CD8-positive, alpha-beta memory T cell (primary cell): ENCODE results near the gene TMCC2. TPM values are rescaled to one million over a fixed set of nuclear protein-coding genes. Genes with fewer than 3 reads are reported as not detected.

Experiments
- CTCF ChIA-PET: fragments of 350-600 bp; sonication (Branson Sonifier 250); formaldehyde crosslinking; loops from one replicate; lab custom pipeline; 2021; ENCODE audit warnings: antibody characterized with exemption; lab: Charles Lee
- POLR2A ChIA-PET: fragments of 350-600 bp; sonication (Branson Sonifier 250); formaldehyde crosslinking; loops from one replicate; lab custom pipeline; 2021; ENCODE audit warnings: antibody characterized with exemption; lab: Charles Lee
- DNase-seq, 5 donors: peaks; one replicate each; pipeline versions ENCODE4 v3.0.0 to v3.0.0-alpha.2; 2020 to 2022; ENCODE audit warnings: mixed read lengths in 1 of 5
- H3K27ac ChIP-seq: one replicate; pipeline ENCODE4 v1.7.0; 2013; ENCODE audit warnings: low read depth, mild to moderate bottlenecking, low read length, moderate library complexity
- H3K27me3 ChIP-seq: 2 replicates; pipeline ENCODE4 v1.7.0; 2013; ENCODE audit warnings: low read length, mild to moderate bottlenecking; ENCODE audit not compliant: insufficient read depth, poor library complexity, severe bottlenecking
- H3K36me3 ChIP-seq: 2 replicates; pipeline ENCODE4 v1.7.0; 2013; ENCODE audit warnings: mild to moderate bottlenecking, low read length, moderate library complexity; ENCODE audit not compliant: insufficient read depth
- H3K4me1 ChIP-seq: 2 replicates; pipeline ENCODE4 v1.7.0; 2013; ENCODE audit warnings: mild to moderate bottlenecking, low read length, moderate library complexity; ENCODE audit not compliant: insufficient read depth
- H3K4me3 ChIP-seq: 2 replicates; pipeline ENCODE4 v1.7.0; 2013; ENCODE audit warnings: mild to moderate bottlenecking, low read length
- H3K9me3 ChIP-seq: 2 replicates; pipeline ENCODE4 v1.7.0; 2013; ENCODE audit warnings: mild to moderate bottlenecking, low read length
- H3K27ac Mint-ChIP-seq, 8 donors: one replicate each; pipeline ENCODE4 v1.8.0; 2020 to 2021; ENCODE audit warnings: mixed read lengths in 8 of 8, mild to moderate bottlenecking in 6 of 8, inconsistent platforms in 3 of 8, moderate library complexity in 3 of 8
- H3K27me3 Mint-ChIP-seq, 2 donors: one replicate each; pipeline ENCODE4 v1.8.0; 2020 to 2021; ENCODE audit warnings: mixed read lengths in 2 of 2, mild to moderate bottlenecking in 1 of 2, moderate library complexity in 1 of 2
- H3K36me3 Mint-ChIP-seq, 3 donors: one replicate each; pipeline ENCODE4 v1.8.0; 2020 to 2021; ENCODE audit warnings: mixed read lengths in 3 of 3, inconsistent platforms in 1 of 3, mild to moderate bottlenecking in 1 of 3
- H3K4me1 Mint-ChIP-seq, 3 donors: one replicate each; pipeline ENCODE4 v1.8.0; 2020 to 2021; ENCODE audit warnings: mixed read lengths in 3 of 3, inconsistent platforms in 1 of 3, mild to moderate bottlenecking in 1 of 3
- H3K4me3 Mint-ChIP-seq, 7 donors: one replicate each; pipeline ENCODE4 v1.8.0; 2020 to 2021; ENCODE audit warnings: mixed read lengths in 7 of 7, mild to moderate bottlenecking in 6 of 7, moderate library complexity in 4 of 7, inconsistent platforms in 2 of 7
- H3K9me3 Mint-ChIP-seq, 5 donors: one replicate each; pipeline ENCODE4 v1.8.0; 2020 to 2022; ENCODE audit warnings: mixed read lengths in 5 of 5, mild to moderate bottlenecking in 3 of 5, moderate library complexity in 2 of 5, inconsistent platforms in 1 of 5
- polyA plus RNA-seq: library from polyadenylated mRNA; unstranded; fragments of 300-500 nt; fragmentation: Illumina TruSeq; gene quantifications from one replicate; pipeline ENCODE4 v1.2.3, GENCODE V29; 2021
- total RNA-seq, 2 experiments: library from RNA; stranded (reverse); gene quantifications; one replicate each; pipeline ENCODE4 v1.2.3, GENCODE V29; 2021

Gene TMCC2
- total and polyA plus RNA-seq, 3 experiments from 2014 or later: 1.4 to 8.4 (median 7.1) TPM

DNA sequence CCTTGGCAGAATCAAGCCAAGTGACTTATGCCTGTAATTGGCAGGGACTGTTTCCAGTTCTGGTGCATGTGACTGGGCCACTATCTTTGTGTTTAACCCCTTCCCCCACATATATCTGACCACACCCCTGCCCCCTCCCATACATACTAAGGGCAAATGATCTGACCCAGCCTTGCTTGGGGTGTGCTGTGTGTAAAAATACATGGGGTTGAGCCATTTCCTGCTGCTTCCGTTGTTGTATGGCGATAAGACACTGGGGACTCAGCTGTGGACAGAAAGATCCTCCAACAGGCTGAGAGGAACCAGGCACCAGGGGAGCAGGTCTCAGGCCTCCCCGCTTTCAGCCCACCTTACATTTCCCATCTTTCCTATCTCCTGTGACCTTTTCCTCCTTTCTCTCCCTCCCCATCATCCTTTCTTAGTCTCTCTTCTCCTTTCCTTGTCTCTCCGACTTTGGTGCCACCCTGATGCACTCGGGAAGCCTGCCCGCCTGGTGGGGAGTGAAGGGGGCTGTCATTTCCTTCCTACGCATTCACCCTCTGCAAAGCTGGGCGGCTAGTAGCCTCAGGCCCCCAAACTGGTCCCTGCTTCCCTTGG, 39.7 kb downstream of the TMCC2 start:
- POLR2A ChIA-PET: no interaction called here

DNA sequence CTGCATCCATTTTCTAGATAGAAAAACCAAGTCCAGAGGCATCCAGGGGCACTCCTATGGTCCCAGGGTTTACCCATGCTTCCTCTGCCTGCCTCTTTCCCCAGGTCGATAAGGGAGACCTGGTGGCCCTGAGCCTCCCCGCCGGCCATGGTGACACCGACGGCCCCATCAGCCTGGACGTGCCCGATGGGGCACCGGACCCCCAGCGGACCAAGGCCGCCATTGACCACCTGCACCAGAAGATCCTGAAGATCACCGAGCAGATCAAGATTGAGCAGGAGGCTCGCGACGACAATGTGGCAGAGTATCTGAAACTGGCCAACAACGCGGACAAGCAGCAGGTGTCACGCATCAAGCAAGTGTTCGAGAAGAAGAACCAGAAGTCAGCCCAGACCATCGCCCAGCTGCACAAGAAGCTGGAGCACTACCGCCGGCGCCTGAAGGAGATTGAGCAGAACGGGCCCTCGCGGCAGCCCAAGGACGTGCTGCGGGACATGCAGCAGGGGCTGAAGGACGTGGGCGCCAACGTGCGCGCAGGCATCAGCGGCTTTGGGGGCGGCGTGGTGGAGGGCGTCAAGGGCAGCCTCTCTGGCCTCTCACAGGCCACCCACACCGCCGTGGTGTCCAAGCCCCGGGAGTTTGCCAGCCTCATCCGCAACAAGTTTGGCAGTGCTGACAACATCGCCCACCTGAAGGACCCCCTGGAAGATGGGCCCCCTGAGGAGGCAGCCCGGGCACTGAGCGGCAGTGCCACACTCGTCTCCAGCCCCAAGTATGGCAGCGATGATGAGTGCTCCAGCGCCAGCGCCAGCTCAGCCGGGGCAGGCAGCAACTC, 41.3 kb downstream of the TMCC2 start:
- H3K27me3 ChIP-seq: no peaks in the 10 kb centered on the region
- peaks cover 0 to 2% of the 10 kb centered on the region in 2 donors for H3K27me3 Mint-ChIP-seq
- CTCF ChIA-PET: interaction anchor here (1.5 to 37.5 kb wide), 2 partner anchors 13 to 52 kb away, joined by 6 to 1351 read pairs; partner anchors contain the start of gene NUAK2
- H3K36me3 Mint-ChIP-seq: peaks cover 0 to 17% (median 2%) of the 10 kb centered on the region in 3 donors
- H3K36me3 ChIP-seq: no peaks in the 10 kb centered on the region
- POLR2A ChIA-PET: no interaction called here
- H3K4me1 ChIP-seq: peaks cover 6% of the 10 kb centered on the region
- DNase-seq: no peak
- no peak overlapping the region for H3K27ac ChIP-seq
- no peak overlapping the region for H3K4me3 Mint-ChIP-seq
- peaks cover 6 to 9% (median 8%) of the 10 kb centered on the region in 3 donors for H3K4me1 Mint-ChIP-seq
- H3K4me3 ChIP-seq: no peak overlapping the region
- no peaks in the 10 kb centered on the region for H3K9me3 Mint-ChIP-seq
- H3K27ac Mint-ChIP-seq: no peak overlapping the region
- H3K9me3 ChIP-seq: no peaks in the 10 kb centered on the region

More for the DNA sequence above, 39.7 kb downstream of the TMCC2 start:
- H3K27me3 ChIP-seq: no peaks in the 10 kb centered on the region
- Mint-ChIP-seq H3K36me3 (peaks cover 0 to 17% (median 2%) of the 10 kb centered on the region in 3 donors), H3K9me3 (no peaks in the 10 kb centered on the region), H3K27ac (no peak overlapping the region), H3K27me3 (peaks cover 0 to 4% of the 10 kb centered on the region in 2 donors), H3K4me1 (peaks cover 0 to 6% (median 6%) of the 10 kb centered on the region in 3 donors), H3K4me3 (no peak overlapping the region)
- no peak for DNase-seq
- H3K4me3 ChIP-seq: no peak overlapping the region
- peaks cover 7% of the 10 kb centered on the region for H3K4me1 ChIP-seq
- no peaks in the 10 kb centered on the region for H3K36me3 ChIP-seq
- H3K27ac ChIP-seq: no peak overlapping the region
- CTCF ChIA-PET: interaction anchor here (1.5 to 37.5 kb wide), 2 partner anchors 11 to 54 kb away, joined by 6 to 1351 read pairs; partner anchors contain the start of gene NUAK2
- H3K9me3 ChIP-seq: no peaks in the 10 kb centered on the region

DNA sequence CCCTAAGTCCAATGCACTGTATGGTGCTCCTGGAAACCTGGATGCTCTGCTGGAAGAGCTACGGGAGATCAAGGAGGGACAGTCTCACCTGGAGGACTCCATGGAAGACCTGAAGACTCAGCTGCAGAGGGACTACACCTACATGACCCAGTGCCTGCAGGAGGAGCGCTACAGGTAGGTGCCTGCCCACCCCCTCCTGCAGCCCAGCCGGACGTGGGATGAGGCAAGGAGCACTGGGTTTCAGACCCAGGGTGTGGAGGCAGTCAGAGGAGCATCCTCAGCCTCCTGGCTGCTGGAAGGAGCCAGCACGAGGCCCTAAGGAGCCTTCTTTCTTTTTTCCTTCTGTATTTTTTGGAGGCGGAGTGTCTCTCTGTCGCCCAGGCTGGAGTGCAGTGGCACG, 42.0 kb downstream of the TMCC2 start:
- H3K27ac Mint-ChIP-seq: no peak overlapping the region
- peaks cover 8 to 15% (median 12%) of the 10 kb centered on the region in 3 donors for H3K4me1 Mint-ChIP-seq
- Histone ChIP-seq H3K4me1 (peaks cover 13% of the 10 kb centered on the region), H3K4me3 (no peak overlapping the region), H3K27ac (no peak overlapping the region), H3K9me3 (no peaks in the 10 kb centered on the region), H3K27me3 (no peaks in the 10 kb centered on the region), H3K36me3 (no peaks in the 10 kb centered on the region)
- DNase-seq: no peak
- H3K4me3 Mint-ChIP-seq: no peak overlapping the region
- H3K27me3 Mint-ChIP-seq: peaks cover 0 to 2% of the 10 kb centered on the region in 2 donors
- ChIA-PET POLR2A (no interaction called here), CTCF (interaction anchor here (1.5 to 37.5 kb wide), 4 partner anchors 9 to 51 kb away, joined by 6 to 1351 read pairs (median 126); partner anchors contain the start of gene NUAK2)
- H3K9me3 Mint-ChIP-seq: no peaks in the 10 kb centered on the region
- peaks cover 0 to 17% (median 2%) of the 10 kb centered on the region in 3 donors for H3K36me3 Mint-ChIP-seq

DNA sequence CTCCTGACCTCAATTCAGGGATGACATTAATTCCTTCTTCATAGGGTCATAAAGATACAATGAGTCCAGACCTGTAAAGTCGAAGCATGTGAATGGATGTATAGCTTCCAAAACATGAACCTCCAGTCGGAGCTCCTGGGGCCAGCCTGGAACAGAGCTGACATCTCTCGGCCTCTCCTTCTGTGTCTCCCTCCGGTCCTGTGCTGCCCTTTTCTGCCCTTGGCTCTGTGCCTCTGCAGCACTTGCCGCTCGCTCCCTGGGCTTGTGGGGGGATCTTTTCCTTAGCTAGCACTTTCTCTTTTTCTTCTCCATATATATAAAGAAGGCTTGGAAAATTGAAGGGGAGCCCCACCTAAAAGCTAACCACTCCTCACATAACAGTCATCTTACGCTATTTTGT, 42.5 kb downstream of the TMCC2 start:
- DNase-seq: no peak
- Histone ChIP-seq H3K4me3 (no peak overlapping the region), H3K4me1 (peaks cover 18% of the 10 kb centered on the region), H3K9me3 (no peaks in the 10 kb centered on the region), H3K27me3 (no peaks in the 10 kb centered on the region), H3K27ac (no peak overlapping the region), H3K36me3 (no peaks in the 10 kb centered on the region)
- Mint-ChIP-seq H3K27ac (peak overlapping the region in 1 of 8 donors; percentile 63), H3K36me3 (peaks cover 0 to 17% (median 2%) of the 10 kb centered on the region in 3 donors), H3K27me3 (peaks cover 0 to 2% of the 10 kb centered on the region in 2 donors), H3K4me1 (peaks cover 12 to 21% (median 16%) of the 10 kb centered on the region in 3 donors), H3K4me3 (peak overlapping the region in 1 of 7 donors; percentile 1), H3K9me3 (no peaks in the 10 kb centered on the region)
- CTCF ChIA-PET: interaction anchor here (1.4 to 37.5 kb wide), 5 partner anchors 9 to 72 kb away, joined by 3 to 1351 read pairs (median 22); partner anchors contain the start of gene NUAK2
- POLR2A ChIA-PET: no interaction called here

DNA sequence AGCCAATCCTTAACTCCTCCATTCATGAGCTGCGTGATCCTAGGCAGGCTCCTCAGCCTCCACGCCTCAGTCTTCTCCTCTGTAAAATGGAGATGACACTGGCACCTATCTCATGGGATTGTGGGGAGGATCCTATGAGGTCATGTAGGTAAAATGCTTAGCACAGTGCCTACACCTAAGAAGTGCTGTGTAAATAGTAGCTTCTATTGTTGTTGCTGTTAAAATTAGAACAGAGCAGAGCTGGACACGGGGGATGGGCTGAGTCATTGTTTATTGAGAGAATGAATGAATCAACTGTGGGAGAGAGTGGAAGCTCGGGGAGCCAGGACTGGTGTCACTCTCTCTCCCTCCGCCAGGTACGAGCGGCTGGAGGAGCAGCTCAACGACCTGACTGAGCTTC, 43.0 kb downstream of the TMCC2 start:
- peaks cover 16 to 26% (median 21%) of the 10 kb centered on the region in 3 donors for H3K4me1 Mint-ChIP-seq
- H3K4me3 Mint-ChIP-seq: no peak overlapping the region
- DNase-seq: no peak
- Histone ChIP-seq H3K27ac (no peak overlapping the region), H3K36me3 (no peaks in the 10 kb centered on the region), H3K27me3 (no peaks in the 10 kb centered on the region), H3K4me3 (no peak overlapping the region), H3K4me1 (peaks cover 23% of the 10 kb centered on the region), H3K9me3 (no peaks in the 10 kb centered on the region)
- ChIA-PET POLR2A (no interaction called here), CTCF (interaction anchor here (1.4 to 37.5 kb wide), 6 partner anchors 10 to 83 kb away, joined by 3 to 1351 read pairs (median 14); partner anchors contain the start of gene NUAK2)
- H3K9me3 Mint-ChIP-seq: no peaks in the 10 kb centered on the region
- H3K36me3 Mint-ChIP-seq: peaks cover 0 to 17% (median 2%) of the 10 kb centered on the region in 3 donors
- H3K27ac Mint-ChIP-seq: peak overlapping the region in 1 of 8 donors; percentile 63
- peaks cover 0 to 2% of the 10 kb centered on the region in 2 donors for H3K27me3 Mint-ChIP-seq

DNA sequence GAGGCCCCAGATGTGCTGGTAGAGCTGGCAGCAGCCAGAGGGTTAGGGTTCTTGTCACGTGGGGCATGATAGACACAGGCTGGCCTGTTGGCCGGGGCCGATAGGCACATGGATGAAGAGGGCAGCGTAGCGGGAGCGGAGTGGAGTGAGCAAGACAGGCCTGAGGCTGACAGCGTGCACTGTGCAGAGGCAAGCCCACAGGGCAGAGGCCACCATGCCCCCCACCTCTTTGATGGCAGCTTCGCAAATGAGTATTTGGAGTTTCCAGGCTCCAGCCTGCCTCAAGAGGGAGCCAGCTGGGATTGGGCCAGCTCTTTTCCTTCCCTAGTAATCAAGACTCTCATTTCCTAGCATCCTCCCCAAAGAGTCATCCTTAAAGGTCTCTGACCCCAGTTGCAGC, 43.5 kb downstream of the TMCC2 start:
- H3K27ac Mint-ChIP-seq: no peak overlapping the region
- peaks cover 0 to 17% (median 2%) of the 10 kb centered on the region in 3 donors for H3K36me3 Mint-ChIP-seq
- Histone ChIP-seq H3K27me3 (no peaks in the 10 kb centered on the region), H3K27ac (no peak overlapping the region), H3K4me3 (no peak overlapping the region), H3K36me3 (no peaks in the 10 kb centered on the region), H3K4me1 (peaks cover 28% of the 10 kb centered on the region), H3K9me3 (no peaks in the 10 kb centered on the region)
- no peak for DNase-seq
- ChIA-PET POLR2A (no interaction called here), CTCF (interaction anchor here (0.7 to 37.5 kb wide), 7 partner anchors 10 to 83 kb away, joined by 3 to 1351 read pairs (median 6); partner anchors contain the start of gene NUAK2)
- H3K9me3 Mint-ChIP-seq: no peaks in the 10 kb centered on the region
- H3K27me3 Mint-ChIP-seq: peaks cover 0 to 2% of the 10 kb centered on the region in 2 donors
- peaks cover 16 to 28% (median 22%) of the 10 kb centered on the region in 3 donors for H3K4me1 Mint-ChIP-seq
- H3K4me3 Mint-ChIP-seq: no peak overlapping the region

DNA sequence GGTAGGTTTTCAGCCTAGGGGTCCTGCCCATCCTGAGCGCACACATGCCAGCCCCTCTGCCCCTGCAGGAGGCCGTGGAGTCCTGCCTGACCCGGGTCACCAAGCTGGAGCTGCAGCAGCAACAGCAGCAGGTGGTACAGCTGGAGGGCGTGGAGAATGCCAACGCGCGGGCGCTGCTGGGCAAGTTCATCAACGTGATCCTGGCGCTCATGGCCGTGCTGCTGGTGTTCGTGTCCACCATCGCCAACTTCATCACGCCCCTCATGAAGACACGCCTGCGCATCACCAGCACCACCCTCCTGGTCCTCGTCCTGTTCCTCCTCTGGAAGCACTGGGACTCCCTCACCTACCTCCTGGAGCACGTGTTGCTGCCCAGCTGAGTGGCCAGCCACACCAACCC, 44.0 kb downstream of the TMCC2 start:
- no peaks in the 10 kb centered on the region for H3K9me3 Mint-ChIP-seq
- peaks cover 0 to 17% (median 2%) of the 10 kb centered on the region in 3 donors for H3K36me3 Mint-ChIP-seq
- no peak overlapping the region for H3K4me3 Mint-ChIP-seq
- H3K4me1 Mint-ChIP-seq: peaks cover 16 to 33% (median 22%) of the 10 kb centered on the region in 3 donors
- Histone ChIP-seq H3K27me3 (no peaks in the 10 kb centered on the region), H3K4me3 (no peak overlapping the region), H3K36me3 (no peaks in the 10 kb centered on the region), H3K4me1 (peaks cover 30% of the 10 kb centered on the region), H3K27ac (no peak overlapping the region), H3K9me3 (no peaks in the 10 kb centered on the region)
- CTCF ChIA-PET: interaction anchor here (0.7 to 37.5 kb wide), 9 partner anchors 11 to 296 kb away, joined by 3 to 1351 read pairs (median 3); partner anchors contain the start of gene NUAK2
- DNase-seq: no peak
- H3K27me3 Mint-ChIP-seq: peaks cover 0 to 2% of the 10 kb centered on the region in 2 donors
- H3K27ac Mint-ChIP-seq: peak overlapping the region in 1 of 8 donors; percentile 68
- POLR2A ChIA-PET: no interaction called here
